ENCODE data around the gene CHRM1. TPM values are rescaled to one million over a fixed set of nuclear protein-coding genes. Genes with fewer than 3 reads are reported as not detected.

Gene CHRM1
- total and polyA plus RNA-seq, 4 donors = 0.38 to 1.5 (median 1.2) TPM

- Histone ChIP-seq H3K27me3 (ENCODE audit: control insufficient read depth in 3 of 3, insufficient read depth in 3 of 3, low read length in 2 of 3) (no peaks in the 10 kb centered on the region), H3K27ac (ENCODE audit: low read depth in 1 of 2, low read length in 1 of 2) (no peak overlapping the region), H3K9ac (ENCODE audit: insufficient read depth in 1 of 2, low read length in 2 of 2) (no peak overlapping the region), H3K4me3 (no peak overlapping the region), H3K9me3 (ENCODE audit: control insufficient read depth in 4 of 4, insufficient read depth in 3 of 4, low read length in 3 of 4) (no peaks in the 10 kb centered on the region), H3K4me1 (ENCODE audit: control insufficient read depth in 5 of 5, insufficient read depth in 5 of 5, low read length in 5 of 5) (peaks cover 4 to 13% (median 8%) of the 10 kb centered on the region in 5 donors), H3K36me3 (ENCODE audit: control insufficient read depth in 4 of 4, insufficient read depth in 4 of 4, low read length in 4 of 4) (peaks cover 0 to 1% (median 0%) of the 10 kb centered on the region in 4 donors)
- DNase-seq (no peak), ATAC-seq (ENCODE audit: insufficient read depth, low FRiP score) (no peak)
- no peak for TF ChIP-seq CTCF (IDR thresholded peaks at IDR 0.05; ENCODE audit: control extremely low read depth, extremely low read depth)
- 87 to 94% methylated on average over 7 of the region's 7 CpGs for WGBS, 2 donors
Measured at GRCh38 chr11:62875698-62876478, 45.3 kb downstream of the CHRM1 start.

GRCh38 chr11:62874851-62875250, 46.3 kb downstream of the CHRM1 start:
- ATAC-seq (ENCODE audit: insufficient read depth, low FRiP score) (no peak), DNase-seq (no peak)
- H3K9ac ChIP-seq (ENCODE audit: insufficient read depth in 1 of 2, low read length in 2 of 2) = no peak overlapping the region
- H3K4me3 ChIP-seq = no peak overlapping the region
- no peaks in the 10 kb centered on the region for H3K9me3 ChIP-seq (ENCODE audit: control insufficient read depth in 4 of 4, insufficient read depth in 3 of 4, low read length in 3 of 4)
- 95 to 96% methylated on average over 7 of the region's 7 CpGs for WGBS, 2 donors
- no peaks in the 10 kb centered on the region for H3K27me3 ChIP-seq (ENCODE audit: control insufficient read depth in 3 of 3, insufficient read depth in 3 of 3, low read length in 2 of 3)
- H3K27ac ChIP-seq (ENCODE audit: low read depth in 1 of 2, low read length in 1 of 2) = no peak overlapping the region
- peaks cover 4 to 7% (median 6%) of the 10 kb centered on the region in 5 donors for H3K4me1 ChIP-seq (ENCODE audit: control insufficient read depth in 5 of 5, insufficient read depth in 5 of 5, low read length in 5 of 5)
- TF ChIP-seq CTCF (IDR thresholded peaks at IDR 0.05; ENCODE audit: control extremely low read depth, extremely low read depth) = no peak
- no peaks in the 10 kb centered on the region for H3K36me3 ChIP-seq (ENCODE audit: control insufficient read depth in 4 of 4, insufficient read depth in 4 of 4, low read length in 4 of 4)

- DNase-seq (no peak), ATAC-seq (ENCODE audit: insufficient read depth, low FRiP score) (no peak)
- Histone ChIP-seq H3K9ac (ENCODE audit: insufficient read depth in 1 of 2, low read length in 2 of 2) (peak overlapping the region in 1 of 2 donors; percentile 42), H3K36me3 (ENCODE audit: control insufficient read depth in 4 of 4, insufficient read depth in 4 of 4, low read length in 4 of 4) (no peaks in the 10 kb centered on the region), H3K27ac (ENCODE audit: low read depth in 1 of 2, low read length in 1 of 2) (no peak overlapping the region), H3K4me1 (ENCODE audit: control insufficient read depth in 5 of 5, insufficient read depth in 5 of 5, low read length in 5 of 5) (peaks cover 0 to 8% (median 0%) of the 10 kb centered on the region in 5 donors), H3K27me3 (ENCODE audit: control insufficient read depth in 3 of 3, insufficient read depth in 3 of 3, low read length in 2 of 3) (no peaks in the 10 kb centered on the region), H3K9me3 (ENCODE audit: control insufficient read depth in 4 of 4, insufficient read depth in 3 of 4, low read length in 3 of 4) (no peaks in the 10 kb centered on the region), H3K4me3 (no peak overlapping the region)
- WGBS, 2 donors = 86 to 88% methylated on average over 6 of the region's 6 CpGs
- TF ChIP-seq CTCF (IDR thresholded peaks at IDR 0.05; ENCODE audit: control extremely low read depth, extremely low read depth) = no peak
Measured at GRCh38 chr11:62865635-62866034, 55.5 kb downstream of the CHRM1 start.

Data from lung (tissue), 12 donors.